HG02938 (cell line): ENCODE results near the gene SIN3B.
"Not testable (repeated sequence)": the region's sequence is repeated elsewhere in the genome, so short reads cannot be mapped to it uniquely, and the experiment has no call there.

ENCODE experiments used
- ATAC-seq: cut with Tn5 transposase; IDR thresholded peaks from one replicate; pipeline ENCODE4 v1.9.1; 2021; ENCODE audit warnings: mild to moderate bottlenecking, moderate library complexity; ENCODE audit not compliant: unreplicated experiment

SIN3B gene

DNA sequence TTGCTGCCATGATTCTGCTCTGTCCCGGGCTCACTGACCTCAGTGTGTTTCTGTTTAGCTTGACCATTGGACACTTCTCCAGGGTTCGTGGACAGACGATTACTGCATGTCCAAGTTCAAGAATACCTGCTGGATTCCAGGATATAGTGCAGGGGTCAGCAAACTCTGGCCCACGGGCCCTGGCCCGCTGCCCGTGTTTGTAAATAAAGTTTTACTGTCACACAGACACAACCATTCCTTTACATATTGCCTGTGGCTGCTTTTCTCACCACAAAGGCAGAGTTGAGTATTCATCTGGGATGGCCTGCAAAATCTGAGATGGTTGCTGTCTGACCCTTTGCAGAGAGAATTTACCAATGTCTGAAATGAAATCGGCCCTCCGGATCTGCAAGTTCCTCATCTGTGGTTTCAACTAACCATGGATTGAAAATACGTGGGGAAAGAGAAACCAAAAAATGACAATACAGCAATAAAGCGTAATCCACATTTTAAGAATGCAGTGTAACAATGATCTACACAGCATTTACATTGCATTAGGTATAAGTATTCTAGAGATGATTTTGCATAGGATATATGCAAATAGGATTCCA lies 33.7 kb downstream of the SIN3B start:
- ATAC-seq, result no peak

DNA sequence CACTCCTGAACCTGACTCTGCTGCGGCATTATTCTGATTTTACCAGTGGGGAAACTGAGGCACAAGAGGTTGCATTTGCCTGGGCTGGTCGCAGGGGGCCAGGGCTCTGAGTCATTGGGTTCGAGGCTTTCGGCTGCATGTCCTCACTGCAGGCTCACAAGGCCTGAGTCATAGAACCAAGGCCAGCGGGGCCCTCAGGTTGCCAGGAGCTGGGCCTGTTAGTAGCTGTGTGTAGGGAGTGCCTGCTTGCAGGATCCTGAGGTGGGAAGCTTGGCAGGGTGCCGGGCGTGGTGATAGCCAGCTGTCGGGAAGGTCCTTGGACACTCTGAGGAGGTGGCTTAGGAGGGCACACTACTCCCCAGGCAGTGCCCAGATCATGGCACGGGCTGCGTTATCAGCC lies 38.0 kb downstream of the SIN3B start:
- no peak for ATAC-seq

- ATAC-seq, result no peak
These were observed 39.4 kb downstream of the SIN3B start for GRCh38 chr19:16868423-16869130.

GRCh38 chr19:16869331-16869972 lies 40.3 kb downstream of the SIN3B start:
- no peak for ATAC-seq

DNA sequence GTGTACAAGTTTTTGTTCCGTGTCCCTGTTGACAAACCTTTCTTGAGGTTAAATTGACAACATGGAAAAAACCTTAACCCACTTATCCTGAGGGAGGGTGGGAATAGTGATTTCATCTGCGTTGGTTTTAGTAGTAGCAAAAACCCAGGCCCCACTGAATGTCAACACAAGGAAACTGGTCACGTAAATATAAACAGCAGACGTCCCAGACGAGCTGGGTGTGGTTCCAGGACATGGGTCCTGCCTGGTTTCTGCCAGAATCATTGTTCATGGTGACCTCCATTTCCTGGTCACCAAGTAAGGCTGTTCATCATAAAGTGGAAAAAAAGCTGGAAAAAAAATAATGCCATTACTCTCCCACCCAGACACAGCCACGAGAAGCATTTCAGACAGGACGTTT lies 42.7 kb downstream of the SIN3B start:
- ATAC-seq, result no peak

DNA sequence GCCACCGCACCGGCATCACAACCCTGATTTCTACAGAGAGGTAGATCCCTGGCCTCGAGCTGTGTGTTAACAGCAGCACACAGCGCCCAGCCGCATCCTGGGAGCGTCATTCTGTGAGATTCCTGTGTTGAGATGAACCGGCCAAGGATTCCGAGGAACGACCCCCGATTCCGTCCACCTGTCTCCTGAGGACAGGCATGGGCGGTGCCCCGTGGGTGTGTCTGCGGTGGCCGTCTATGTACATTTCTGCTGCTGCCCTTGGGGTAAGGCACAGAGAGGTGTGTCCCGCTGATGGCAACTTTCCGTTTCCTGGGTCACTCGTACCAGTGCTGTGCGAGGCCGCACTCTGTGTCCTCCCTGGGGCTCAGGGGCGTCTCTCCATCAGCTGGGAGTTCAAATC lies 43.5 kb downstream of the SIN3B start:
- ATAC-seq, result no peak

GRCh38 chr19:16873594-16873993 lies 44.4 kb downstream of the SIN3B start:
- ATAC-seq, result no peak

GRCh38 chr19:16874250-16874977 lies 45.2 kb downstream of the SIN3B start:
- no peak for ATAC-seq

DNA sequence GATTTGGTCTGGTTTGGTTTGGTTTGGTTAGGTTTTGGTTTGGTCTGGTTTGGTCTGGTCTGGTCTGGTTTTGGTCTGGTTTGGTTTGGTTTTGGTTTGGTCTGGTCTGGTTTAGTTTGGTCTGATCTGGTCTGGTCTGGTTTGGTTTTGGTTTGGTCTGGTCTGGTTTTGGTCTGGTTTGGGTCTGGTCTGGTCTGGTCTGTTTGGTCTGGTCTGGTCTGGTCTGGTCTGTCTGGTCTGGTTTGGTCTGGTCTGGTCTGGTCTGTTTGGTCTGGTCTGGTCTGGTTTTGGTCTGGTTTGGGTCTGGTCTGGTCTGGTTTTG lies 45.7 kb downstream of the SIN3B start:
- not testable (repeated sequence) for ATAC-seq

DNA sequence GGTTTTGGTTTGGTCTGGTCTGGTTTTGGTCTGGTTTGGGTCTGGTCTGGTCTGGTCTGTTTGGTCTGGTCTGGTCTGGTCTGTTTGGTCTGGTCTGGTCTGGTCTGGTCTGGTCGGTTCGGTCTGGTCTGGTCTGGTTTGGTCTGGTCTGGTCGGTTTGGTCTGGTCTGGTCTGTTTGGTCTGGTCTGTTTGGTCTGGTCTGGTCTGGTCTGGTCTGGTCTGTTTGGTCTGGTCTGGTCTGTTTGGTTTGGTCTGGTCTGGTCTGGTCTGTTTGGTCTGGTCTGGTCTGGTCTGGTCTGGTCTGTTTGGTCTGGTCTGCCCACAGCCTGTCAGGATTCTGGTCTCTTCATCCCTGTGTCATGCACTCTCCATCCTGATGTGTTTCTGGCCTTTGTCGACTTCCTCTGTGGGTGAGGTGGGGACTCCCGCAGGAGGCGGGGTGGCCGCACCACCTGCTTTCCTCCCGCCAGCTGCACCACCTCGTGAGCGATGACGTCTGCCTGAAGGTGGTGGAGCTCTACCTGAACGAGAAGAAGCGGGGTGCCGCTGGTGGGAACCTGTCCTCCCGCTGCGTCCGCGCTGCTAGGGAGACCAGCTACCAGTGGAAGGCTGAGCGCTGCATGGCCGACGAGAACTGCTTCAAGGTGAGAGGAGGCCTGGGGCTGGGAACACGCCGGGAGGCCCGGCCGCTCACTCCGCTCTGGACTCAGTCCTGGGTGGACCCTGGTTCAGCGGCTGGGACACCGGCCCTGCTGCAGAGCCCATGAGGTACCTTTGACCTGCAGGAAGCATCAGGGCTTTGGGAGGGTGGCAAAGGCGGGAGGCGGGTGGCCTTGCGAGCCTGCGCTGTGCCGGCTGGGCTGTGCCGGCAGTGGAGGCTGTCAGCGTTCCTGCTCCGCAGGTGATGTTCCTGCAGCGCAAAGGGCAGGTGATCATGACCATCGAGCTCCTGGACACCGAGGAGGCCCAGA lies 46.7 kb downstream of the SIN3B start:
- no peak for ATAC-seq

GRCh38 chr19:16876904-16877361 lies 47.7 kb downstream of the SIN3B start:
- ATAC-seq, result no peak

DNA sequence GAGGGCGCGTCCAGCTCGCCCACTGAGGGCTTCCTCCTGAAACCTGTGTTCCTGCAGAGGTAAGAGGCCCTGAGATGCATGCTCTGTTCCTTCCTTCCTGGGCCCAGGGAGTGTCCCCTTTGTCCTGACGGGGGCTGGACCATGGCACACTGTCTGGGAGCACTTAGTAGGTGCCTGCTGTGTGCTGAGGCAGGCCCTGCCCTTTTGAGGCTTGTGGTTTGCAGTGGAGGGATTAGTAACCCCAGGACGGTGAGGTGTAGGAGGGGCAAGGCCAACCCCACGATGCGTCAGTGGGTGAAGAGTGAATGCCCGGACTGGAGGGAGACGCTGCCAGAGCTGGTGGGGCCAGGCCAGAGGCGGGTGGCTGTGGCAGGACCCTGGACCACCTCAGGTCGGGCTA lies 48.4 kb downstream of the SIN3B start:
- ATAC-seq, result no peak

DNA sequence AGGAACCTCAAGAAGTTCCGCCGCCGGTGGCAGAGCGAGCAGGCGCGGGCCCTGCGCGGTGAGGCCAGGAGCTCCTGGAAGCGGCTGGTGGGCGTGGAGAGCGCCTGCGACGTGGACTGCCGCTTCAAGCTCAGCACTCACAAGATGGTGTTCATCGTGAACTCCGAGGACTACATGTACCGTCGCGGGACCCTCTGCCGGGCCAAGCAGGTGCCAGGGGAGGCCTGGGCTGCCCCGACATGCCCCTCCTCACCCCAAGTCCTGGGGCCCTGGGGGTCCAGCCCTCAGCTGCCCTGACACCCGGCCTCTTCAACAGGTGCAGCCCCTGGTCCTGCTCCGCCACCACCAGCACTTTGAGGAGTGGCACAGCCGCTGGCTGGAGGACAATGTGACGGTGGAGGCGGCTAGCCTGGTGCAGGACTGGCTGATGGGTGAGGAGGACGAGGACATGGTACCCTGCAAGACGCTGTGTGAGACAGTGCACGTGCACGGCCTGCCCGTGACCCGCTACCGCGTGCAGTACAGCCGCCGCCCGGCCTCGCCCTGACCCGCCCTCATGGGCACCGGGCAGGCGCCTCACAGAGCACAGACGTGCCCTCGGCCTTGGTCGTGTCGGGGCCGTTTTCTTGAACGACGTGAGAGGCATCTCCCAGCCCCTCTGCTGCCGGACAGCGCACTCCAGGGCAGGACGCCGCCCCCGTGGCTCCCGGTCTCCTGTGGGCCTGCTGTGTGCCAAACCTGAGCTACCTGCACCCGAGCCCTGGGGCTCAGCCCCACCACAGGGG lies 49.2 kb downstream of the SIN3B start:
- ATAC-seq, result no peak

DNA sequence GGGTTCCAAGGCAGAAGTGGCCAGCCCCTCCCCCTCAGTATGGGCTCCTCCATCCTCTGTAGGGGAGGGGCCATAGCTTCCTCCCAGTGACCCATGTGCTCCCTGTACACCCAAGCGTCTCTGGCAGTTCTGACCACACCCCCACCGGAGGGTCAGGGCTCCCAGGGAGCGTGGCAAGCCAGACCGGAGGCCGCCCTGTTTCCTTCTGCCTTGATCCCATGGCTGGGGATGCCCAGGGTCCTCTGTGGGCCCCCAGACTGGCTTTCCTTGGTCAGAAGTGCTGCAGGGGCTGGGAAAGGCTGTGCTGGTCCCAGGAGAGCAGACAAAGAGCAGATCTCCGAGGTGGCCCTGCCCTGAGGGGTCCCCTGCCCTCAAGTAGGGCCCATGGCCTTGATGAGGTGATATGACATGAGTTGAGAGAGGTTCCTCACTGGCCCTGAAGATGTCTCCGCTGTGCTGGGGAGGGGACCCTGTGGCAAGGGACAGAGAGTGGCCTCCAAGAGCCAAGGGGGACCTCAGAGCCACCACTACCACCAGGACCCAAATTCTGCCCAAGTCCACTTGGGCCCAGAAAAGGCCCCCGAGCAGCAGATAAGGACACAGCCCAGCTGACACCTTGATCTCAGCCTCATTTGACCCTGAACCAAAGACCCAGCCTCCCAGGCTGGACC lies 51.8 kb downstream of the SIN3B start:
- ATAC-seq, result no peak

DNA sequence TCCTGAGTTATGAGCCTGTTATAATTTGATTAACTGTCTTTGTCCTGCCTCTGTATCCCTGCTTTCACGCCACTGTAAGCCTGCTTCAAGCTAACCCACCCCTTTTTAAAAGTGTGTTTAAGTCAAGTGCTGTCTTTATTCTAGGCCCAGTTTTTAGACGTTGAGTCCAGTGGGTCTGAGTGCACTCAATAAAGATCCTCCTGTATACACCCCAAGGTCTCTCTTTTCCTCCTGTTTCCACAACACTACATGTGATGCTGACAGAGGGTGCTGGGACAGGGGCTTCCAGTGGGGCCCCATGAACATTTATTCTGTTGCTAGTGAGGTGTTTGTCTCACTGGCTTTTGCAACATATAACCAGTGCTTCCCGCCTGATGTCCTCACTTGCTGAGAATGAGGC lies 52.9 kb downstream of the SIN3B start:
- no peak for ATAC-seq

DNA sequence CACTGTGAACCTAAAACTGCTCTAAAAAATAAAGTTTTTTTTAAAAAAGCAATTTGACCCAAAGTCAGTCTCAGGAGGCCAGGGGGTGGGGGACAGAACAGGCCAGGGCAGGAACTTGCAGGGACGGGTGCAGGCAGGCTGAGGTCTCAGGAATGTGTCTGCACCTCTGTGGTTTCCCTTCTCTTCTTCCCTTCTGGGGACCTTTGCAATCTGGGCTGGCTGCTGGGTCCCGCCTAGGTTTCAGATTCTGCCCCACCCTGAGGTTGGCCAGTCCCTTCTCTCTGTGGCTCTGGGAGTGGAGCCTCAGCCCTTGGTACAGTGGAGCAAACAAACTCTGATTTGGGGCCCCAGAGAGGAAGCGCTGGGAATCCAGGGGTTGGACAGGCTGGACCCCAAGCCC lies 54.3 kb downstream of the SIN3B start:
- no peak for ATAC-seq

GRCh38 chr19:16885166-16885565 lies 56.0 kb downstream of the SIN3B start:
- ATAC-seq, result no peak

DNA sequence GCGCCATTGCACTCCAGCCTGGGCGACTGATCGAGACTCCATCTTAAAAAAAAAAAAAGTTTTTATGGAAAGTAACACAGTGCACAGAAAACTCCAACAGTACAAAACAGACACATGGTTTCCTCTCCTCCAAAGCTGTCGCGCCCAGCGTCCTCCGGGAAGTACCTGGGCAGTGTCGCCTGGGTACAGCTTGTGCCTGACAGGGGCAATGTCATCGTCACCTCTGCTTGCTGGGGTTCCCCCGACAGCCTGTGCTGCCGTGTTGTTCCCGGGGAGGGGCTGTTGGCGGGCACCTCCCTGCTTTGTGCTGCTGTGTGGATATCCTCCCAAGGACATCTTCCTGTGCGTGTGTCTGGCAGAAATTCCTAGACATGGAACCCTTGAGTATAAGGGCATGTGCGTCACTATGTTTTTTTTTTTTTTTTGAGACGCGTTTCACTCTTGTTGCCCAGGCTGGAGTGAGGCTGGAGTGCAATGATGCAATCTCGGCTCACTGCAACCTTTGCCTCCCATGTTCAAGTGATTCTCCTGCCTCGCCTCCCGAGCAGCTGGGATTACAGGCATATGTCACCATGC lies 57.2 kb downstream of the SIN3B start:
- ATAC-seq, result no peak
